HEK293 (cell line): ENCODE data around the gene LMAN2L.

Experiments
- CTCF ChIA-PET: fragments of 350-600 bp; formaldehyde crosslinking; extraction: SDS; loops from one replicate; lab custom pipeline; 2021; ENCODE audit warnings: antibody characterized with exemption; lab: Yijun Ruan, JAX
- POLR2A ChIA-PET: fragments of 300-600 bp; formaldehyde crosslinking; extraction: SDS; loops from one replicate; lab custom pipeline; 2020; ENCODE audit warnings: antibody characterized with exemption, inconsistent platforms; lab: Yijun Ruan, JAX
- H3K27ac ChIP-seq: fragments of 200-500 bp; sonication (Bioruptor generic); 2 replicates; pipeline ENCODE4 v1.5.1; 2014; ENCODE audit warnings: low read depth, low read length, control low read depth, inconsistent platforms; ENCODE audit errors: extremely low read depth
- H3K36me3 ChIP-seq, 2 experiments: fragments of 200-500 bp in 1 of 2; sonication (Bioruptor generic) in 1 of 2; 1 replicate in 1 of 2; 2 replicates in 1 of 2; pipeline ENCODE4 v1.5.1; 2014 to 2017; ENCODE audit warnings: inconsistent platforms in 2 of 2, low read length in 2 of 2; ENCODE audit not compliant: control insufficient read depth in 2 of 2, insufficient read depth in 1 of 2
- H3K4me1 ChIP-seq: fragments of 200-500 bp; sonication (Bioruptor generic); 2 replicates; pipeline ENCODE4 v1.5.1; 2014; ENCODE audit warnings: mild to moderate bottlenecking, low read length, inconsistent platforms; ENCODE audit not compliant: control insufficient read depth, insufficient read depth
- H3K4me3 ChIP-seq: 2 replicates; pipeline ENCODE4 v1.5.1; 2011; ENCODE audit warnings: low read depth, mild to moderate bottlenecking, control low read depth, low read length, moderate library complexity
- H3K9me3 ChIP-seq: fragments of 200-500 bp; sonication (Bioruptor generic); 2 replicates; pipeline ENCODE4 v1.5.1; 2014; ENCODE audit warnings: low read depth, low read length, inconsistent platforms; ENCODE audit not compliant: control insufficient read depth, insufficient read depth
- KLF8 ChIP-seq: fragments of 450-650 bp; formaldehyde crosslinking; IDR thresholded peaks from 2 replicates; pipeline ENCODE4 v1.5.1; 2016; ENCODE audit warnings: missing biosample characterization, missing genetic modification characterization
- PRDM4 ChIP-seq: fragments of 450-650 bp; formaldehyde crosslinking; IDR thresholded peaks from 2 replicates; pipeline ENCODE4 v1.5.1; 2017; ENCODE audit warnings: missing biosample characterization, missing genetic modification characterization
- SCRT1 ChIP-seq: fragments of 450-650 bp; formaldehyde crosslinking; IDR thresholded peaks from 2 replicates; pipeline ENCODE4 v1.5.1; 2016; ENCODE audit warnings: missing biosample characterization, missing genetic modification characterization, borderline replicate concordance
- TCF7L2 ChIP-seq: IDR thresholded peaks from 2 replicates; pipeline ENCODE4 v1.6.1; 2011; ENCODE audit warnings: low read depth, mild to moderate bottlenecking, inconsistent platforms, low read length, moderate library complexity, borderline replicate concordance
- ZBTB7A ChIP-seq: fragments of 450-650 bp; formaldehyde crosslinking; IDR thresholded peaks from 2 replicates; pipeline ENCODE4 v1.5.1; 2016; ENCODE audit warnings: low read depth, missing biosample characterization, missing genetic modification characterization
- ZFP37 ChIP-seq: fragments of 450-650 bp; formaldehyde crosslinking; IDR thresholded peaks from 2 replicates; pipeline ENCODE4 v1.5.1; 2016; ENCODE audit warnings: missing biosample characterization, missing genetic modification characterization
- ZNF146 ChIP-seq: fragments of 450-650 bp; formaldehyde crosslinking; IDR thresholded peaks from 2 replicates; pipeline ENCODE4 v1.5.1; 2016; ENCODE audit warnings: missing biosample characterization, missing genetic modification characterization
- ZNF211 ChIP-seq: fragments of 450-650 bp; formaldehyde crosslinking; IDR thresholded peaks from 2 replicates; pipeline ENCODE4 v1.5.1; 2016; ENCODE audit warnings: low read depth, missing biosample characterization, missing genetic modification characterization
- ZNF23 ChIP-seq: fragments of 450-650 bp; formaldehyde crosslinking; IDR thresholded peaks from 2 replicates; pipeline ENCODE4 v1.5.1; 2016; ENCODE audit warnings: missing biosample characterization, missing genetic modification characterization, borderline replicate concordance
- ZNF292 ChIP-seq: fragments of 450-650 bp; formaldehyde crosslinking; IDR thresholded peaks from 2 replicates; pipeline ENCODE4 v1.5.1; 2016; ENCODE audit warnings: low read depth, missing biosample characterization, missing genetic modification characterization, borderline replicate concordance
- ZNF426 ChIP-seq: fragments of 450-650 bp; formaldehyde crosslinking; IDR thresholded peaks from 2 replicates; pipeline ENCODE4 v1.5.1; 2017; ENCODE audit warnings: missing biosample characterization, missing genetic modification characterization, mild to moderate bottlenecking, inconsistent platforms, moderate library complexity
- ZNF518A ChIP-seq: fragments of 450-650 bp; formaldehyde crosslinking; conservative IDR thresholded peaks from 2 replicates; pipeline ENCODE4 v1.5.1; 2016; ENCODE audit warnings: low read depth, missing biosample characterization, missing genetic modification characterization
- ZNF624 ChIP-seq: fragments of 450-650 bp; formaldehyde crosslinking; IDR thresholded peaks from 2 replicates; pipeline ENCODE4 v1.5.1; 2017; ENCODE audit warnings: missing biosample characterization, missing genetic modification characterization
- ZNF639 ChIP-seq: fragments of 450-650 bp; formaldehyde crosslinking; IDR thresholded peaks from 2 replicates; pipeline ENCODE4 v1.5.1; 2016; ENCODE audit warnings: missing biosample characterization, missing genetic modification characterization
- ZNF677 ChIP-seq: fragments of 450-650 bp; IDR thresholded peaks from 2 replicates; pipeline ENCODE4 v1.5.0; 2018; ENCODE audit warnings: missing biosample characterization, mild to moderate bottlenecking, missing genetic modification characterization, moderate library complexity
- ZNF837 ChIP-seq: fragments of 450-650 bp; formaldehyde crosslinking; IDR thresholded peaks from 2 replicates; pipeline ENCODE4 v1.5.1; 2016; ENCODE audit warnings: missing biosample characterization, missing genetic modification characterization
- ZSCAN18 ChIP-seq: fragments of 450-650 bp; formaldehyde crosslinking; IDR thresholded peaks from 2 replicates; pipeline ENCODE4 v1.5.1; 2016; ENCODE audit warnings: missing biosample characterization, missing genetic modification characterization
- ZXDB ChIP-seq: fragments of 450-650 bp; formaldehyde crosslinking; IDR thresholded peaks from 2 replicates; pipeline ENCODE4 v1.5.1; 2016; ENCODE audit warnings: missing biosample characterization, missing genetic modification characterization
- TF ChIP-seq, protein P1 (sequence below): fragments of 450-650 bp; formaldehyde crosslinking; IDR thresholded peaks from 2 replicates; pipeline ENCODE4 v1.5.1; 2016; ENCODE audit warnings: missing biosample characterization, missing genetic modification characterization

LMAN2L gene

DNA sequence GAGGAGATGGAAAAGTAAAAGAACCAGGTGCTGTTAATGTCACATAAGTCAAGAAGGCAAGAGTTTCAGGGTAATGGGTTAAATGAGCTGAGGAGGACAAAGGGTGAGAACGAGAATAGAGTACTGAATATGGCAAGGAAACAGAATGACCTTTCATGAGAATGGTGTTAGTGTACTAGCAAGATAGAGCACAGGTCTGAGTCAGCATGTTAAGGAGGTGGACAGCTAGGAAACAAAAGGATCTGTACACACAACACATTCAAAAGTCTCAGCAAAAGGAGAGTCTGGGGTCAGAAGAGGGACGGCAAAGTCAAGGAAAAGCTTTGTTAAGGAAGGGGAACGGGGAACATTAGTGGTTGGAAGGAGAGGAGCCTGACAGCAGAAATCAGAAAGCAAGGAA is 28.9 kb downstream of the LMAN2L start:
- Histone ChIP-seq H3K4me3 (no peak overlapping the region), H3K4me1 (peaks cover 3% of the 10 kb centered on the region), H3K9me3 (no peaks in the 10 kb centered on the region), H3K36me3 (peaks cover 36 to 76% of the 10 kb centered on the region in 2 experiments), H3K27ac (no peak overlapping the region)
- TF ChIP-seq KLF8 (tag by site-specific recombination) (no peak), ZNF624 (no peak), TCF7L2 (no peak), ZNF639 (tag by site-specific recombination) (no peak), ZFP37 (no peak), SCRT1 (tag by site-specific recombination) (no peak), ZNF677 (tag by site-specific recombination) (no peak), ZNF211 (tag by site-specific recombination) (no peak), ZNF518A (tag by site-specific recombination) (no peak), ZNF23 (tag by site-specific recombination) (no peak), ZNF837 (tag by site-specific recombination) (no peak), ZNF146 (no peak), ZXDB (tag by site-specific recombination) (no peak), ZNF292 (tag by site-specific recombination) (no peak), ZNF426 (tag by site-specific recombination) (no peak), ZBTB7A (tag by site-specific recombination) (no peak)
- TF ChIP-seq, protein P1, sequence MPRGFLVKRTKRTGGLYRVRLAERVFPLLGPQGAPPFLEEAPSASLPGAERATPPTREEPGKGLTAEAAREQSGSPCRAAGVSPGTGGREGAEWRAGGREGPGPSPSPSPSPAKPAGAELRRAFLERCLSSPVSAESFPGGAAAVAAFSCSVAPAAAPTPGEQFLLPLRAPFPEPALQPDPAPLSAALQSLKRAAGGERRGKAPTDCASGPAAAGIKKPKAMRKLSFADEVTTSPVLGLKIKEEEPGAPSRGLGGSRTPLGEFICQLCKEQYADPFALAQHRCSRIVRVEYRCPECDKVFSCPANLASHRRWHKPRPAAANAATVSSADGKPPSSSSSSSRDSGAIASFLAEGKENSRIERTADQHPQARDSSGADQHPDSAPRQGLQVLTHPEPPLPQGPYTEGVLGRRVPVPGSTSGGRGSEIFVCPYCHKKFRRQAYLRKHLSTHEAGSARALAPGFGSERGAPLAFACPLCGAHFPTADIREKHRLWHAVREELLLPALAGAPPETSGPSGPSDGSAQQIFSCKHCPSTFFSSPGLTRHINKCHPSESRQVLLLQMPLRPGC: no peak
- POLR2A ChIA-PET: no interaction called here
- CTCF ChIA-PET: interaction anchor here (0.6 to 1.0 kb wide), 2 partner anchors 18 to 74 kb away, joined by 3 to 4 read pairs; no protein-coding TSS in a partner anchor

DNA sequence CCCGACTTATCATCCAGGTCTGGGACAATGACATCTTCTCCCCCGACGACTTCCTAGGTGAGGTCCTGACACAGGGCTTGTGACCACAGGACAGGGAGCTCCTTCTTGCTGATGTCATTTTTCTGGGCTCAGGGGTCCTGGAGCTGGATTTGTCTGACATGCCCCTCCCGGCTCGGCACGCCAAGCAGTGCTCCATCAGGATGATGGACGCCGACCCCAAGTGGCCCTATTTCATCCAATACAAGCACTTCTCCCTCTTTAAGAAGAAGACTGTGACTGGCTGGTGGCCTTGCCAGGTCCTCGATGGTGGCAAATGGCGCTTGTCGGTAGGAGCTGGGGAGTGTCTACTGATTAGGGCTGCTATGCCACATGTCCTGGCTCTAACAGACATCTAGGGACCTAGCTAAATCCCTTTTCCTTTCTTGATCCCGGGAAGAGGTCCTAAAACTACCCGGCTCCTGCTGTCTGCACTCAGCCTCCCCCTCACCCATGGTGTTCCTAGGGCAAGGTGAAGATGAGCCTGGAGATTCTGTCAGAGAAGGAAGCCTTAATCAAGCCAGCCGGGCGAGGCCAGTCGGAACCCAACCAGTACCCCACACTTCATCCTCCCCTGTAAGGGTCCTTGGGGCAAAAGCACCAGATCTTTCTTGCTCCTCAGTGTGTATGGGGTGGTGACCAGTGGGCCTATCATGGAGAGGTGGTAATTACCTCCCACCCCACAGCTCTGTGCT is 36.7 kb downstream of the LMAN2L start:
- CTCF ChIA-PET: interaction anchor here (0.6 to 1.3 kb wide), 3 partner anchors 17 to 293 kb away, joined by 3 read pairs; no protein-coding TSS in a partner anchor
- Histone ChIP-seq H3K4me1 (no peaks in the 10 kb centered on the region), H3K9me3 (no peaks in the 10 kb centered on the region), H3K4me3 (no peak overlapping the region), H3K36me3 (peaks cover 7 to 60% of the 10 kb centered on the region in 2 experiments; a peak in 2 of 3 replicates), H3K27ac (no peak overlapping the region)
- no peak for TF ChIP-seq PRDM4
- TF ChIP-seq ZSCAN18 (tag by site-specific recombination): no peak
- POLR2A ChIA-PET: no interaction called here
